Panc1 (cell line): ENCODE results near the gene ITGB2. TPM values are rescaled to one million over a fixed set of nuclear protein-coding genes. Genes with fewer than 3 reads are reported as not detected.

Experiments
- ATAC-seq: fragments of 200-7000 bp; cut with Tn5 transposase; 2 replicates; pipeline ENCODE4 v1.9.1; 2020; ENCODE audit warnings: mild to moderate bottlenecking, moderate library complexity
- BruUV-seq: library from RNA; stranded (reverse); fragments of 400-500 nt; replicated peaks from 2 replicates; lab custom pipeline; 2021; lab: Mats Ljungman, UMichigan
- CTCF ChIA-PET: fragments of 300-600 bp; sonication (Branson Sonifier 250); formaldehyde crosslinking; loops from one replicate; lab custom pipeline; 2022; ENCODE audit warnings: antibody characterized with exemption; lab: Charles Lee
- POLR2A ChIA-PET: fragments of 300-600 bp; sonication (Branson Sonifier 250); formaldehyde crosslinking; loops from one replicate; lab custom pipeline; 2022; ENCODE audit warnings: antibody characterized with exemption; lab: Charles Lee
- DNase-seq: peaks from one replicate; pipeline ENCODE4 v3.0.0-alpha.2; 2010; ENCODE audit warnings: low read depth, low spot score
- H3K27ac ChIP-seq: 2 replicates; pipeline ENCODE4 v1.5.1; 2011; ENCODE audit warnings: mild to moderate bottlenecking, low read length, inconsistent platforms
- H3K27me3 ChIP-seq: fragments of 200-500 bp; sonication (Bioruptor generic); 2 replicates; pipeline ENCODE4 v1.6.0; 2014; ENCODE audit warnings: low read length, inconsistent platforms; ENCODE audit not compliant: control insufficient read depth, insufficient read depth
- H3K36me3 ChIP-seq: fragments of 200-500 bp; sonication (Bioruptor generic); 2 replicates; pipeline ENCODE4 v1.5.1; 2014; ENCODE audit warnings: inconsistent platforms, mild to moderate bottlenecking, low read length, moderate library complexity; ENCODE audit not compliant: control insufficient read depth, insufficient read depth
- H3K4me1 ChIP-seq: 2 replicates; pipeline ENCODE4 v1.5.1; 2011; ENCODE audit warnings: inconsistent platforms, mild to moderate bottlenecking, low read length, moderate library complexity; ENCODE audit not compliant: control insufficient read depth, insufficient read depth
- H3K4me3 ChIP-seq, 2 experiments: 2 replicates each; pipeline ENCODE4 v1.5.1; 2011 to 2012; ENCODE audit warnings: low read depth in 2 of 2, low read length in 2 of 2, mild to moderate bottlenecking in 2 of 2, inconsistent platforms in 1 of 2, moderate library complexity in 1 of 2
- H3K9me3 ChIP-seq: fragments of 200-500 bp; sonication (Bioruptor generic); 2 replicates; pipeline ENCODE4 v1.5.1; 2014; ENCODE audit warnings: low read depth, mild to moderate bottlenecking, inconsistent platforms, low read length, moderate library complexity; ENCODE audit not compliant: control insufficient read depth, insufficient read depth
- POLR2AphosphoS5 ChIP-seq: IDR thresholded peaks from 2 replicates; pipeline ENCODE4 v1.6.1; 2012; ENCODE audit warnings: mild to moderate bottlenecking, low read depth, low read length, moderate library complexity
- REST ChIP-seq, 2 experiments: IDR thresholded peaks; 2 replicates each; pipeline ENCODE4 v1.6.1; 2011 to 2012; ENCODE audit warnings: low read depth in 2 of 2, control low read depth in 1 of 2, low read length in 1 of 2, mild to moderate bottlenecking in 1 of 2, moderate library complexity in 1 of 2; ENCODE audit not compliant: insufficient read depth in 1 of 2
- SIN3A ChIP-seq: IDR thresholded peaks from 2 replicates; pipeline ENCODE4 v1.6.1; 2012; ENCODE audit warnings: low read depth, mild to moderate bottlenecking, low read length, moderate library complexity, borderline replicate concordance; ENCODE audit not compliant: insufficient read depth
- in situ Hi-C: cut with HindIII; loops from 2 replicates; pipeline ENCODE4 v1.10.0; 2016; ENCODE audit warnings: low sequenced_read_pairs, low pct_unique_long_range_greater_than_20kb
- intact Hi-C: fragments of 100-400 bp; cut with micrococcal nuclease; formaldehyde crosslinking; loops from one replicate; pipeline ENCODE4 v1.10.0; 2022; ENCODE audit not compliant: unreplicated experiment
- total RNA-seq: library from RNA; stranded (reverse); gene quantifications from one replicate; pipeline ENCODE4 v1.2.1, GENCODE V29; 2021; ENCODE audit not compliant: unreplicated experiment
- TF ChIP-seq, protein P1 (sequence below): fragments of 450-650 bp; IDR thresholded peaks from 2 replicates; pipeline ENCODE4 v1.5.1; 2017; ENCODE audit warnings: mild to moderate bottlenecking

ITGB2 gene
- total RNA-seq, 1 experiment from 2014 or later: 3.0 TPM

GRCh38 chr21:44908908-44909307, 11.8 kb downstream of the ITGB2 start:
- no peak for DNase-seq
- no peak for ATAC-seq
- Histone ChIP-seq H3K27ac (no peak overlapping the region), H3K4me1 (peaks cover 24% of the 10 kb centered on the region), H3K27me3 (no peaks in the 10 kb centered on the region), H3K9me3 (no peaks in the 10 kb centered on the region), H3K36me3 (no peaks in the 10 kb centered on the region), H3K4me3 (no peak overlapping the region)
- no peak for TF ChIP-seq REST (IDR thresholded peaks at IDR 0.05; ENCODE audit: insufficient read depth in 1 of 2, low read depth in 2 of 2, low read length in 1 of 2)
- no TSS peak for BruUV-seq
- ChIA-PET POLR2A (no interaction called here), CTCF (no interaction called here)
- in situ Hi-C loops (no loop called here), intact Hi-C loops (no loop called here)

- Histone ChIP-seq H3K4me3 (no peak overlapping the region), H3K27me3 (no peaks in the 10 kb centered on the region), H3K27ac (no peak overlapping the region), H3K4me1 (peaks cover 18% of the 10 kb centered on the region), H3K36me3 (no peaks in the 10 kb centered on the region), H3K9me3 (no peaks in the 10 kb centered on the region)
- DNase-seq: no peak
- ChIA-PET POLR2A (no interaction called here), CTCF (no interaction called here)
- in situ Hi-C loops (no loop called here), intact Hi-C loops (no loop called here)
- BruUV-seq: no TSS peak
- ATAC-seq: no peak
- TF ChIP-seq, protein P1, sequence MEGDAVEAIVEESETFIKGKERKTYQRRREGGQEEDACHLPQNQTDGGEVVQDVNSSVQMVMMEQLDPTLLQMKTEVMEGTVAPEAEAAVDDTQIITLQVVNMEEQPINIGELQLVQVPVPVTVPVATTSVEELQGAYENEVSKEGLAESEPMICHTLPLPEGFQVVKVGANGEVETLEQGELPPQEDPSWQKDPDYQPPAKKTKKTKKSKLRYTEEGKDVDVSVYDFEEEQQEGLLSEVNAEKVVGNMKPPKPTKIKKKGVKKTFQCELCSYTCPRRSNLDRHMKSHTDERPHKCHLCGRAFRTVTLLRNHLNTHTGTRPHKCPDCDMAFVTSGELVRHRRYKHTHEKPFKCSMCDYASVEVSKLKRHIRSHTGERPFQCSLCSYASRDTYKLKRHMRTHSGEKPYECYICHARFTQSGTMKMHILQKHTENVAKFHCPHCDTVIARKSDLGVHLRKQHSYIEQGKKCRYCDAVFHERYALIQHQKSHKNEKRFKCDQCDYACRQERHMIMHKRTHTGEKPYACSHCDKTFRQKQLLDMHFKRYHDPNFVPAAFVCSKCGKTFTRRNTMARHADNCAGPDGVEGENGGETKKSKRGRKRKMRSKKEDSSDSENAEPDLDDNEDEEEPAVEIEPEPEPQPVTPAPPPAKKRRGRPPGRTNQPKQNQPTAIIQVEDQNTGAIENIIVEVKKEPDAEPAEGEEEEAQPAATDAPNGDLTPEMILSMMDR: no peak
- no peak for TF ChIP-seq SIN3A
- no peak for TF ChIP-seq REST (IDR thresholded peaks at IDR 0.05; ENCODE audit: insufficient read depth in 1 of 2, low read depth in 2 of 2, low read length in 1 of 2)
- no peak for TF ChIP-seq POLR2AphosphoS5
Measured at GRCh38 chr21:44907966-44908895, 12.5 kb downstream of the ITGB2 start.
